ENCODE results near the gene NUMA1. TPM values are rescaled to one million over a fixed set of nuclear protein-coding genes. Genes with fewer than 3 reads are reported as not detected.

The NUMA1 gene
- total RNA-seq, 3 donors from 2014 or later: 80.8 to 90.6 (median 85.3) TPM

DNA sequence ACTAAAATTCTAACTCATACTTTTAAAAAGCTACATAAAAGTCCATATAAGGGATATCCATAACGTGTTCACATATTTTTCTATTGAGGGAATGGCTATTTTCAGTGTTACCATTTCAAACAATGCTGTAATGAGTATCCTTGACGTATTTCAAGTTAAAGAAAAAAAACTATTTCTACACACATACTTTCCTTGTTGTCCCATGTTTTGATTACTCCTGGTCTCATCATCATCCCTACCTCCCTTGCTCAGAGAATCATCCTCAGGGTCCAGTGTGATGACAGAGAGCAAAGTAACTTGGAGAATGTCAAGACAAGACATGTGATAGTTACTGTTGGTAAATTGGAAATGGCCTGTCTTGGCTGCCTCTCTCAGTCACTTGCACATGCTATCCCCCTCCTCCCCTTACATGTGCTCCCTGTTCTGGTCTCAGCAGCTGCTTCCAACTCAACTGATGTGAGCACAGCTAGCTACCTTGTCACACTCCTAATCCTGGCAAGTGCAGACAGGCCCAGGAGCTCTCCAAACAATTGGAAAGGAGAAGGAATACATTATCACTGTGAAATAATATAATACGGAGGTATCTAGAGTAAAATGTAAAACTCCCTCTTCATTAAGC lies 21.8 kb downstream of the NUMA1 start:
- Mint-ChIP-seq H3K9me3 (no peaks in the 10 kb centered on the region), H3K4me1 (ENCODE audit: low read depth) (peaks cover 2% of the 10 kb centered on the region), H3K27me3 (ENCODE audit: low read depth) (no peaks in the 10 kb centered on the region), H3K4me3 (no peak overlapping the region), H3K36me3 (ENCODE audit: insufficient read depth) (peaks cover 4% of the 10 kb centered on the region)
- DNase-seq (no peak), ATAC-seq (no peak)

DNA sequence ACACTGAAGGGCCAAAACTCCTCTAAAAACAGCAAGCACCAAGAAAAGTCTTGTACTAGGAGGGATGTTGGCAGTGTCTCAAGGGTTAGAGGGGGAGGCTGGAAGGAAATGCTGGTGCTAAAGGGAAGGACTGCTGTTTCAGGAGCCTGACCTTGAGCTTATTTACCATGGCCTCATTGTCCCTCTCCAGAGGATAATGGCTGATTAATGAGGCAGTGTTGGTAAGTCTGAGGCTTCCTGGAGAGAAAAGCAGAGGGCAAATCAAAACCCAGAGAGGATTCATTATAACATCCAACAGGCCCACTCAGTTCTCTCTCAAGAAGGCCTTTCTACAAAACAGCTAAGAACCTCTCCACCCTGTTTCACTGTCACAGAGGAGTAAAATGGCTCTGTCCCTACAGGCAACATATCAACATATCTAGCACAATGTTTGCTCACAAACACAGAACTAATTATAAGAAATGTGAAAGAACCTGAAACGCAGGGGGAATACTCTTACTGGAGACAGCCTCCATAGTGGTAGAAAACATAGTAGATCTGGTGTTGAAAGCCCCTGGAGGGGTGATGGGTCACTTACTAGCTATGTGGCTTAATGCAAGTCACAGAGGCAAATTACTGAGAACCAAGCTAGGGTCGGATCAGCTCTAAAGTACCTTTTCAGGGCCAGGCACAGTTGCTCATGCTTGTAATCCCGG lies 31.4 kb downstream of the NUMA1 start:
- peaks cover 3% of the 10 kb centered on the region for H3K36me3 Mint-ChIP-seq (ENCODE audit: insufficient read depth)
- H3K9me3 Mint-ChIP-seq: no peaks in the 10 kb centered on the region
- DNase-seq (no peak), ATAC-seq (no peak)
- no peak overlapping the region for H3K4me3 Mint-ChIP-seq
- H3K27me3 Mint-ChIP-seq (ENCODE audit: low read depth): no peaks in the 10 kb centered on the region
- H3K4me1 Mint-ChIP-seq (ENCODE audit: low read depth): peaks cover 7% of the 10 kb centered on the region

DNA sequence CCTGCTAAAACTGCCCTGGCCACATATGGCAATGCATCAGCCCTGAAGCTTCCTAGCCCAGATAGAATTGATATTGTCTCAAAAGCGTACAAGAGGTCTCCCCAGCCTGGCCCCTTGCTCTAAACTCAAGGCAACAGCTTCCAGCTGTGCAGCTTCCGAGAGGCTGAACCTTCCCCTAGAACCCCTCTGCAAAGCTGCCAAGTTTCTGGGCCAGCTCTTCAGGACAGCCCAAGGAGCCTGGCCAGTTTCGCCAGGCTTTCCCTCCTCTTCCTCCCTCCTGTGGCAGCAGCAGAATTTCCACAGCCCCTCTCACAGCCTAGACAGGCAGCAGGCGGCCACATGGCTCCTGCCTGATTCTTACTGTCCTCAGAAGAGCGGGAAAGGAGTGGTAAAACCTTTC lies 34.5 kb downstream of the NUMA1 start:
- ATAC-seq: no peak
- H3K4me1 Mint-ChIP-seq (ENCODE audit: low read depth): peaks cover 29% of the 10 kb centered on the region
- no peaks in the 10 kb centered on the region for H3K9me3 Mint-ChIP-seq
- H3K36me3 Mint-ChIP-seq (ENCODE audit: insufficient read depth): no peaks in the 10 kb centered on the region
- no peaks in the 10 kb centered on the region for H3K27me3 Mint-ChIP-seq (ENCODE audit: low read depth)
- DNase-seq: no peak
- no peak overlapping the region for H3K4me3 Mint-ChIP-seq

DNA sequence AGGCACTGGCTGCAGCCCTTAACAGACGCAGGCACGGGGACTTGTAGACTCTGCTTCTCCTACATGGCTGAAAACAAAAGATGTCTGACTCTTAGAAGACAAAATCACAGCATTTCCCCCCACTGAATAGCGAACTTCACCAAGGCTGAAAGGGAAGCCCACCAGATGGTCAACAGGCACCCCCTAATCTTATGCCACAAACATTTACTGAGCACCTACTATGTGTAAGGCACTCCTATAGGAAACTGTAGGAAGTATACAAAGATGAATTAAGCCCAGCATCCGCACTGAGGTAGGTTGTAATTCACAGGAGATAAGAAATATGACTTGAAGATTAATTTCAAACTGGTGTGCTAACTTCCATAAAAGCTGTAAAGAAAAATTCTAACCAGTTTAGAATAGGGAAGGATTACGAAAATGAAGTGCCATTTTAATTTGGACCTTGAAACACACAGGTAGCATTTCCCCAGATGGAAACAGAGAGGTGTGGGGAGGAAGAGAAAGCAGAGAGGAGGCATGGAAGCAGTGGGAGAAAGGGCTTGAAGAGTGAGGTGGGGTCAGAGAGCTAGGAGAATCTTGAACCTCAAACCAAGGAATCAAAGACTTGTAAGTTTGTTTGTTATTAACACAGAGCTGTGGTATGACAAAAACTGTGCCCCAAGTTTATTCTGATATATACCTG lies 38.1 kb downstream of the NUMA1 start:
- ATAC-seq: no peak
- H3K27me3 Mint-ChIP-seq (ENCODE audit: low read depth): no peaks in the 10 kb centered on the region

DNA sequence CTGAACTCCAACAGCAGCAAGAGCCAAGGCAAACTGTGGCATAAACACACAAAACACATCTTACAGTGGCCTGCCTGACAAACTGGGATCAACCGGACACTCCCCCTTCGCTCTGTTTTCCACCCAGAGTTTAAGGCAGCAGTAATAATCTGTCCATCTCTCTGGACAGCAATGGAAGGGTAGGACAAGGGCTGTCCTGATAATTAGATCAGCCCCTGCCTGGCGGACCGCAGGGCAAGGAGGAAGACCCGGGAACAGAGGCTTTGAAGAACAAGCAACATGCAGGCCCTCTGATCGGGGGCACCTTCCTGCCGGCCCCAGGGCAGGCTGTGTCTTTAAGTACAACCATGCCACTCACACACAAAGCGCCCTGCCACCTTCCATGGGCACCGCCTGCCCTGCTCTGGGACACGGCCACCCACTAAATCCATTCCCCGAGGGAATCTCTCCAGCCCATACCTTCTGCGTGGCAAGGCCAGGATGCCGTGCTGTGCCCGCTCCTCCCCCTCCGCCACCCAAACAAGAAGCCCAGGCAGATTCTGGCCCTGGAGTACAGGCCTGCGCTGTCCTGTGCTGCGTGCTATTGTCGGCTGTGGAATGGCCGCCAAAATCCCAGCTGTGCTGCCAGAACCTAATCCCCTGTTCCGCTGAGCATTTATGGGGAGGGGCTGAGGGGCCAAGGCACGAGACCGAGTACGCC lies 38.8 kb downstream of the NUMA1 start:
- Mint-ChIP-seq H3K9me3 (no peaks in the 10 kb centered on the region), H3K4me3 (no peak overlapping the region), H3K4me1 (ENCODE audit: low read depth) (peaks cover 36% of the 10 kb centered on the region), H3K27me3 (ENCODE audit: low read depth) (no peaks in the 10 kb centered on the region), H3K36me3 (ENCODE audit: insufficient read depth) (no peaks in the 10 kb centered on the region)
- ATAC-seq (peak; percentile 47 to 54), DNase-seq (peak; percentile 10)

More for the DNA sequence above, 38.1 kb downstream of the NUMA1 start:
- Mint-ChIP-seq H3K4me1 (ENCODE audit: low read depth) (peaks cover 29% of the 10 kb centered on the region), H3K36me3 (ENCODE audit: insufficient read depth) (no peaks in the 10 kb centered on the region), H3K9me3 (no peaks in the 10 kb centered on the region), H3K4me3 (no peak overlapping the region)
- DNase-seq: no peak

DNA sequence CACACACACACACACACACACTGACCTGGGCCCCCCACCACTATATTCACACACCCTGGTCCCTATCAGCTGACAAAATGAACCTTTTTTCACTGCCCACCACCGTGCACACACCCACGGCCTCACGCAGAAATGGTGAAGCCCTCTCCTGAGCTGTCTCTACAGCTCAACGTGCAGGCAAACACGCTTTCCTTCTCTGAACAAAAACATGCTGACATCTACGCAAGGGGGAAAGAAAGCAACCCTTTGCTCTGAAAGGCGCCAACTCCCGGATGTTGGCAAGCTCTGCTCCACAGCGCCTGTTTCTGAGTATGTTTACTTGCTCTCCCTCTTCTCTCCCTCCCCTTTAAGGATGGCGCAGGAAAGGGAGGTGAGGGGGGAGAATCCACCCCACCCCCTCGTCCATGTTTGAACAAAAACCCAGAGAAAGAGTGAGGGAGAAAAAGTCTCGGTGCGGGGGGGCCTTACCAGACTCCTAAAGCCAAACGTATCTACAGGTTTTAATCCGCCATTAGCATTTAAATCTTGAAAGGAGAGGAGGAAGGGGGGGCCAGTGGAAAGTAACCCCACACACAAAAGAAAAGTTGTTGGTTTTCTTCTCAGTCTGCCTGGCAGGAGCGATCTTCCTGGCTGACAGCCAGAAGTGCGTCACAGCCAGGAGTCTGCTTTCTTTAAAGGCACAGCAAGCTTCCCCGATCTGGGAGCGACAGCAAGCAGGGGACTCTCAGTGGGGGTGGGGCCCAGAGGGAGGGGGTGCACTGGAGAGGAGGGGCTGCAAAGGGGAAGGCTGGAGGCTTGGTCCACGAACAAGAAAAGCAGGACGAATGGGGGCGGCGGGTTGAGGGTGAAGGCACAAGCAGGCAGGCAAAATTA lies 39.6 kb downstream of the NUMA1 start:
- H3K4me1 Mint-ChIP-seq (ENCODE audit: low read depth): peaks cover 43% of the 10 kb centered on the region
- DNase-seq (peak; percentile 71), ATAC-seq (peak; percentile 71 to 74)
- H3K9me3 Mint-ChIP-seq: no peaks in the 10 kb centered on the region
- no peak overlapping the region for H3K4me3 Mint-ChIP-seq
- H3K27me3 Mint-ChIP-seq (ENCODE audit: low read depth): no peaks in the 10 kb centered on the region
- H3K36me3 Mint-ChIP-seq (ENCODE audit: insufficient read depth): peaks cover 3% of the 10 kb centered on the region

DNA sequence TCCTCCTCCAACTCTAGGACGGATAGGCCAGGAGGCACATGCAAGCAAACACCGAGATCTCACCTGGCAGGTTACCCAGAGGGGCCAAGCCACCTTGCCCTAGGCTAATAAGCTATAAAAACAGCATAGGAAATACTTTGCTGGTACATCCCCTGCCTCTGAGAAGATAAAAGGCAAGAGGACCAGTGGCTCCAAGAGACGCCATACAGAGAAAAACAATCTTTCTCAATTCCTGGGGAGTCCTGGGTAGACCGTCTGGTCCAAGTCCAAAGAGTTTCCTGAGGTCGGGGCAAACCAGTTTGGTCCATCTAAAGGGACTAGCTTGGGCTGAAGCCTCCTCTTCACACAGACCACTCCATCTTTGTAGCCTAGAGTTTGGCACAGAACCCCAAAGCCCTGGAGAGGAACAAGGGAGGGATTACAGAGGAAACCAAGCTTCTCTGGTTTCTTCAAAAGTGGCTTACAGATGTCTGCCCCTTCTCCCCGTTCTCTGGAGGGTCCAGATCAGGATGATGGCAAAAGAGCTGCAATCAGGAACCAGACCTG lies 40.4 kb downstream of the NUMA1 start:
- H3K4me1 Mint-ChIP-seq (ENCODE audit: low read depth): peaks cover 42% of the 10 kb centered on the region
- peaks cover 3% of the 10 kb centered on the region for H3K36me3 Mint-ChIP-seq (ENCODE audit: insufficient read depth)
- no peak overlapping the region for H3K4me3 Mint-ChIP-seq
- H3K27me3 Mint-ChIP-seq (ENCODE audit: low read depth): no peaks in the 10 kb centered on the region
- no peaks in the 10 kb centered on the region for H3K9me3 Mint-ChIP-seq
- ATAC-seq: no peak
- DNase-seq: no peak

DNA sequence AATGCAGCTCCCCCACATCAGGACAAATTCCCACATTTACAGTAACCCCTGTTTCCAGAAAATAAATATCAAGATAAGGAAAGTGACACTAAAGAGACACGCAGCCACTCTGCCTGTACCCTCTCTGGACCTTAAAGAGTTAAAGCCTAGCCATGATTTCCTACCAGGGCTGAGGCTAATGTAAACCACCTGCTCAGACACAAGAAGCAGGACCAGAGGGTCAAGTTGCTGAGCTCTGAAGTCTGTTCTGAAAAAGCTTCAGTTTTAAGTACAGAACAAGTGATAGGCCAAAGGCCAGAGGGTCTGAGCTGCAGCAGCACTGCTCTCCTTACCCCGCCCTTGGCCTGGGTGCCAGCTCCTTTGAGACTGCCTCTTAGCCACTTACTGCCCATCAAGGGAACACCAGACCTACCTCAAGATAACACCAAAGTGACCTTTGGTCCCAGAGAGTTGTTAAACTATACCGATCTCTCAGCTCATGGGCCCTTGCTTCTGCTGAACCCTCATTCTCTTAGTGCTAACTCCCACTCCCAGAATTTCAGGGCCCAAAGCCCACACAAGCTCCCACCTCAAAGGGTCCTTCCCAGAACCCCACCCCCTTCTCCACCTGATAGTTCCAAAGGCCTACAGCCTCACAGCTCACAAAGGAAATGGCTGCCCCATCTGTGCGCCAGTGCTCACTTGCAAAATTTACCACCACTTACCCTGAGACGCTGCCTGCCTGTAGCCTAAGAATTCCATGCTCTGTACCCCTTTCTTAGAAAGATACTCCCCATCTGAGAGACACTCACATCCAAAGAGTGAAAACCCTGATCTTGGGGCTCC lies 41.1 kb downstream of the NUMA1 start:
- DNase-seq (no peak), ATAC-seq (no peak)
- H3K4me1 Mint-ChIP-seq (ENCODE audit: low read depth): peaks cover 41% of the 10 kb centered on the region
- no peaks in the 10 kb centered on the region for H3K27me3 Mint-ChIP-seq (ENCODE audit: low read depth)
- peaks cover 3% of the 10 kb centered on the region for H3K36me3 Mint-ChIP-seq (ENCODE audit: insufficient read depth)
- no peaks in the 10 kb centered on the region for H3K9me3 Mint-ChIP-seq
- H3K4me3 Mint-ChIP-seq: no peak overlapping the region

DNA sequence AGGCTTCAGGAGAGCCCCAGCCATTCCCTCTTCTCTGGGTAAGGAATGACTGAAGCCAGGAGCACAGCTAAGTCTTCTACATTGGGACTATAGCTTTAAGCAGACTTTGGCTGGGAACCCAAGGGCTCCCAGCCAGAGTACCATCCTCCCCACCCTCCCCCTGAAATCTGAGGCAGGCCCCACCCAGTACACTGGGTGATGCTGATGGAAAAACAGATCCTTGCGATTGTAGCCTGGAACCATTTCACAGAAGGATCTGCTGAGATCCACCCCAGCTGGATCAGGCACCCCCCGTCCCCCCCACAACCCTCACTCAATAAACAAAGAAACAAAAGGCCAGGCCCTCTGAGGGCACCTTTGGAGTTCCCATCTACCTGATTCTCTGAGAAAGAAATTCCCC lies 41.9 kb downstream of the NUMA1 start:
- no peak for ATAC-seq

DNA sequence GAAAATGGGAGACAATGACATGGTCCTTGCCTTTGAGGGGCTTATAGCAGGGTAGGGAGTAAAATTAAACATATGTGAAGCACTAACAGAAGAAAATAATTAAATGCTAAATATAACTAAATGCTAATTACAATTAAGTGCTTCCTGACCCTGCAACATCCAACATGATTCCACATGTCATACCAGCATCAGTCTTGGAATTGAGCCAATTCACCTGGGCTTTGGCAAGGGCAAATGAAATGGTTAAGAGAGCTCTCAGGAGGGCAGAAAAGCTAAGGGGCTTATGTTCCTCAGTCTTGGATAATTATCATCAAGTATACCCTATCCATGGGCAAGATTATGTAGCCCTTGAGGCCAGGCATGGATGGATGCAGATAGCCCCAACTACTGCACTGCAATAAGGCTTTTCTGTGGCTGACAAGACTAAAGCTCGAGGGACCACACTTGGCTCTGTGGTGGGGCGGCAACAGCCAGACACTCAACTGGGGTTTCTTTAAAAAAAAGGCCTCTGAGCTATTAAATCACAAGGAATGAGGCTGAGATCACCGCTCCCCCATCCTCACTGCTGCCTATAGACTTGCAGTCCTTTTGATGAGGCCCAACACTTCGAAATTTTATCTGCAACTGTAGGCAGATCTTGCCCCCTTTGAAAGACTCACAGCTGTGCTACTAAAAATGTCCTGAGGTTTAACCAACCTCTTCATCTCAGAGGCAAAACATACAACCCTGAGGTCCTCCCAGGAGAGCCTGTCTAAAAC lies 42.6 kb downstream of the NUMA1 start:
- H3K9me3 Mint-ChIP-seq: no peaks in the 10 kb centered on the region
- H3K4me3 Mint-ChIP-seq: no peak overlapping the region
- no peak for DNase-seq
- H3K27me3 Mint-ChIP-seq (ENCODE audit: low read depth): no peaks in the 10 kb centered on the region
- ATAC-seq: no peak
- H3K4me1 Mint-ChIP-seq (ENCODE audit: low read depth): peaks cover 39% of the 10 kb centered on the region
- H3K36me3 Mint-ChIP-seq (ENCODE audit: insufficient read depth): peaks cover 5% of the 10 kb centered on the region

More for the DNA sequence above, 41.9 kb downstream of the NUMA1 start:
- no peaks in the 10 kb centered on the region for H3K9me3 Mint-ChIP-seq
- H3K36me3 Mint-ChIP-seq (ENCODE audit: insufficient read depth): peaks cover 5% of the 10 kb centered on the region
- peaks cover 39% of the 10 kb centered on the region for H3K4me1 Mint-ChIP-seq (ENCODE audit: low read depth)
- no peak overlapping the region for H3K4me3 Mint-ChIP-seq
- H3K27me3 Mint-ChIP-seq (ENCODE audit: low read depth): no peaks in the 10 kb centered on the region
- DNase-seq: no peak

DNA sequence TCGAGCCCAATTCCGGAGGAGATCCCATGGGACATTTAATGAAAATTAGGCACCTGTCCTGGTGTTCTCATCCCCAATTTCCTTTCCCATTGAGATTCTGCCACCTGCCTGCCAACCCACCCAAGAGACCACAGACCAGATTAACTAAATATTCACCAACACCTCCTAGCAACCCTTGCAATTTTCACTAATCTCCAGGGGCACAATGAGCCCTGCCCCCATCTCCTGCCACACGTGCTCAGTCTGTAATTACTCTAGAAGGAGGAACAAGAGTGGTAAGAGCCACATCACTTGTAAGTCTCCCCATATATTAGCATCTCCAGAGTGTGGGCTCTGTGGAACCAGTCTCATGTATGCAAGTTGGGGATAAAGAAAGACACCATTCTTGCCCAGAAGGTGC lies 43.7 kb downstream of the NUMA1 start:
- no peak overlapping the region for H3K4me3 Mint-ChIP-seq
- no peaks in the 10 kb centered on the region for H3K27me3 Mint-ChIP-seq (ENCODE audit: low read depth)
- no peak for DNase-seq
- peaks cover 5% of the 10 kb centered on the region for H3K36me3 Mint-ChIP-seq (ENCODE audit: insufficient read depth)
- H3K9me3 Mint-ChIP-seq: no peaks in the 10 kb centered on the region
- peaks cover 32% of the 10 kb centered on the region for H3K4me1 Mint-ChIP-seq (ENCODE audit: low read depth)
- no peak for ATAC-seq

DNA sequence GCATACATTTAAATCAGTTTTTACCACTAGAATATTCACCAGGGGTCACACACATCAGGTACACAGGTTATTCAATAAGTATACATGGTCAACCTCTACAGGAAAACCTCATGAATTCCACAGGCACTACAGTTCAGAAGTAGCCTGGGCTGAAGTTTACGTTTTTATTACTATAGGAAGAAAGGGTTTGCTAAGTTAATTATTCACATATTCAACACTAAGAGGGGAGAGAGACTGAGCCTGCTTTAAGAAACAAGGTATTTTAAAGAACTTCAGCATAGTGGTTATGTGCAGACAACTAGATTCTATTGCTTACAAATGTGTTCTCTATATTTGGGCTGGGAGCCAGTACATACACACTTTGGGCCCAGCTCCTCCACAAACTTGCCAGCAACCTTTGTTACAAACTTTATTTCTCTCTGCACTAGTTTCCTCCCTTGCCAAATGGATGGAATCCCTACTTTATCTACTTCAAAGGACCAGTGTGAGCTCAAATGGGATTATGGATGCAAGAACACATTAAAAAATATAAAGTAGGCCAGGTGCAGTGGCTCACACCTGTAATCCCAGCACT lies 49.8 kb downstream of the NUMA1 start:
- peaks cover 44% of the 10 kb centered on the region for H3K4me1 Mint-ChIP-seq (ENCODE audit: low read depth)
- no peaks in the 10 kb centered on the region for H3K27me3 Mint-ChIP-seq (ENCODE audit: low read depth)
- DNase-seq (no peak), ATAC-seq (no peak)
- no peak overlapping the region for H3K4me3 Mint-ChIP-seq
- no peaks in the 10 kb centered on the region for H3K9me3 Mint-ChIP-seq
- H3K36me3 Mint-ChIP-seq (ENCODE audit: insufficient read depth): peaks cover 17% of the 10 kb centered on the region

Data from activated T-cell treated with anti-CD3 and anti-CD28 coated beads, Interleukin-2, amount 50 U/mL, for 4 hours (primary cell).